Measurements from ENCODE around the gene MYRF. TPM values are rescaled to one million over a fixed set of nuclear protein-coding genes. Genes with fewer than 3 reads are reported as not detected.

MYRF gene
- total and polyA plus RNA-seq, 2 donors (not counting 1 experiment from before 2014, with no cell fraction given), result 0.27 to 0.34 TPM

DNA sequence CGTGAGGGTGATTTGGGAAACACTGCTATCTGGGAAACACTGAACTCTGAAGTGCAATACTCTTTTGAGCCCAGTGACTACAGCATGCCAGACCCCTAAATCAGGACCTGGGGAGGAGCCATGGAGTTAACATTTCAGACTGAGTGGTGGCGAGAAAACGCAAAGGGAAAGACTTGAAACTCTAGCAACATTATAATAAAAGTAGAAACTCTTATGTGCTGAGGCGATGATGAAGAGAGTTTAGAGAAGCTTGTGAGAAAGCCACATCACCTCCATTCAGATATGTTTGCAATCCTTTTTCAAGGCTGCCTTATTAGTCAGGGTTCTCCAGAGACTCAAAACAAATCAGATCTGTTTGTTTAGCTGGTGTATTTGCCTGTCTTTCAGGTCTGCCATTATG lies 42.1 kb downstream of the MYRF start:
- Mint-ChIP-seq H3K4me3 (no peak overlapping the region), H3K9me3 (ENCODE audit: insufficient read depth) (no peaks in the 10 kb centered on the region), H3K4me1 (peaks cover 29% of the 10 kb centered on the region), H3K27me3 (no peaks in the 10 kb centered on the region), H3K27ac (no peak overlapping the region)
- H4K20me1 ChIP-seq (ENCODE audit: control insufficient read depth, insufficient read depth, low read length, poor library complexity, severe bottlenecking), result no peaks in the 10 kb centered on the region
- no peak for DNase-seq
- peaks cover 11 to 23% of the 10 kb centered on the region in 2 donors for H3K4me1 ChIP-seq (ENCODE audit: control insufficient read depth in 2 of 2, insufficient read depth in 2 of 2, low read length in 2 of 2)
- peaks cover 79% of the 10 kb centered on the region for H3K79me2 ChIP-seq (ENCODE audit: control insufficient read depth, insufficient read depth, low read length)
- no peak overlapping the region for H3K4me3 ChIP-seq (ENCODE audit: control extremely low read depth in 1 of 5, extremely low read depth in 1 of 5, insufficient read depth in 1 of 5, low read depth in 2 of 5, low read length in 4 of 5)
- ATAC-seq (ENCODE audit: low read depth), result no peak
- H2AFZ ChIP-seq (ENCODE audit: insufficient read depth, low read depth, low read length, poor library complexity, severe bottlenecking), result no peak overlapping the region
- no peak overlapping the region for H3K9ac ChIP-seq (ENCODE audit: low read length)
- ChIA-PET CTCF (interaction anchor here (2.0 to 8.4 kb wide), 4 partner anchors 21 to 315 kb away, joined by 4 to 222 read pairs (median 94); no protein-coding TSS in a partner anchor), POLR2A (no interaction called here)
- 100% methylated on average over 1 of the region's 4 CpGs for WGBS (ENCODE audit: insufficient coverage)
- no peaks in the 10 kb centered on the region for H3K9me3 ChIP-seq (ENCODE audit: control extremely low read depth in 1 of 3, control insufficient read depth in 2 of 3, insufficient read depth in 1 of 3, low read length in 2 of 3)
- H3K4me2 ChIP-seq (replicated peaks; ENCODE audit: low read depth, low read length, poor library complexity, severe bottlenecking), result no peak overlapping the region
- TF ChIP-seq CTCF (IDR thresholded peaks at IDR 0.05) (no peak), EZH2 (IDR thresholded peaks at IDR 0.05; ENCODE audit: borderline replicate concordance, insufficient read depth, low read depth, low read length, poor library complexity, severe bottlenecking) (no peak)
- H3K27me3 ChIP-seq (replicated peaks in 1 of 4; ENCODE audit: control extremely low read depth in 1 of 4, control insufficient read depth in 3 of 4, insufficient read depth in 4 of 4, low read length in 3 of 4), result no peaks in the 10 kb centered on the region
- H3K36me3 ChIP-seq (replicated peaks in 1 of 2; ENCODE audit: control extremely low read depth in 1 of 2, control insufficient read depth in 1 of 2, extremely low read depth in 1 of 2, insufficient read depth in 2 of 2, low read length in 1 of 2), result peaks cover 0 to 15% of the 10 kb centered on the region in 2 experiments
- H3K27ac ChIP-seq (ENCODE audit: low read length in 2 of 2), result no peak overlapping the region
- intact Hi-C loops (cut with micrococcal nuclease), result loop anchor here (5.0 kb wide), 1 partner anchor 882 kb away; the partner anchor contains the start of gene TMEM109

GRCh38 chr11:61795459-61795858 lies 43.0 kb downstream of the MYRF start:
- intact Hi-C loops (cut with micrococcal nuclease), result no loop called here
- H3K4me3 Mint-ChIP-seq, result peak overlapping the region; percentile 43
- CTCF ChIA-PET, result interaction anchor here (1.0 to 8.4 kb wide), 9 partner anchors 8 to 314 kb away, joined by 3 to 222 read pairs (median 37); partner anchors contain the start of gene BEST1

More at GRCh38 chr11:61795459-61795858, 43.0 kb downstream of the MYRF start:
- Mint-ChIP-seq H3K4me1 (peaks cover 25% of the 10 kb centered on the region), H3K9me3 (ENCODE audit: insufficient read depth) (no peaks in the 10 kb centered on the region), H3K27ac (no peak overlapping the region), H3K27me3 (no peaks in the 10 kb centered on the region)
- DNase-seq, result no peak
- Histone ChIP-seq H3K27me3 (replicated peaks in 1 of 4; ENCODE audit: control extremely low read depth in 1 of 4, control insufficient read depth in 3 of 4, insufficient read depth in 4 of 4, low read length in 3 of 4) (no peaks in the 10 kb centered on the region), H3K9me3 (ENCODE audit: control extremely low read depth in 1 of 3, control insufficient read depth in 2 of 3, insufficient read depth in 1 of 3, low read length in 2 of 3) (no peaks in the 10 kb centered on the region), H3K4me2 (replicated peaks; ENCODE audit: low read depth, low read length, poor library complexity, severe bottlenecking) (no peak overlapping the region), H2AFZ (ENCODE audit: insufficient read depth, low read depth, low read length, poor library complexity, severe bottlenecking) (no peak overlapping the region), H3K4me1 (ENCODE audit: control insufficient read depth in 2 of 2, insufficient read depth in 2 of 2, low read length in 2 of 2) (peaks cover 11 to 23% of the 10 kb centered on the region in 2 donors), H3K4me3 (ENCODE audit: control extremely low read depth in 1 of 5, extremely low read depth in 1 of 5, insufficient read depth in 1 of 5, low read depth in 2 of 5, low read length in 4 of 5) (no peak overlapping the region), H3K9ac (ENCODE audit: low read length) (no peak overlapping the region), H3K27ac (ENCODE audit: low read length in 2 of 2) (no peak overlapping the region), H3K36me3 (replicated peaks in 1 of 2; ENCODE audit: control extremely low read depth in 1 of 2, control insufficient read depth in 1 of 2, extremely low read depth in 1 of 2, insufficient read depth in 2 of 2, low read length in 1 of 2) (peaks cover 0 to 6% of the 10 kb centered on the region in 2 experiments), H4K20me1 (ENCODE audit: control insufficient read depth, insufficient read depth, low read length, poor library complexity, severe bottlenecking) (no peaks in the 10 kb centered on the region), H3K79me2 (ENCODE audit: control insufficient read depth, insufficient read depth, low read length) (peaks cover 72% of the 10 kb centered on the region)
- no peak for TF ChIP-seq CTCF (IDR thresholded peaks at IDR 0.05)
- TF ChIP-seq EZH2 (IDR thresholded peaks at IDR 0.05; ENCODE audit: borderline replicate concordance, insufficient read depth, low read depth, low read length, poor library complexity, severe bottlenecking), result no peak
- ATAC-seq (ENCODE audit: low read depth), result no peak
- POLR2A ChIA-PET, result no interaction called here
- WGBS (ENCODE audit: insufficient coverage), result 92% methylated on average over 12 of the region's 12 CpGs

Measured in B cell (primary cell).